ENCODE measurements around the gene DCLK3. TPM values are rescaled to one million over a fixed set of nuclear protein-coding genes. Genes with fewer than 3 reads are reported as not detected.

Gene DCLK3
- total and polyA plus RNA-seq, 2 of the 8 experiments (the other 6 are each of a cell fraction or from before 2014, with no cell fraction given) = 0.27 to 0.63 TPM

GRCh38 chr3:36804295-36805055, 40.1 kb upstream of the DCLK3 start:
- Histone ChIP-seq H3K9ac (replicated peaks in 1 of 4; ENCODE audit: extremely low read depth in 1 of 4, low read depth in 3 of 4, low read length in 3 of 4) (no peak overlapping the region), H3K4me2 (ENCODE audit: insufficient read depth in 1 of 2, low read depth in 2 of 2, low read length in 2 of 2) (no peak overlapping the region), H2BK15ac (ENCODE audit: low read length) (no peak overlapping the region)
- no peak for TF ChIP-seq CBX5 (IDR thresholded peaks at IDR 0.05; ENCODE audit: low read depth, low read length)
- TF ChIP-seq EP300 (IDR thresholded peaks at IDR 0.05; ENCODE audit: borderline replicate concordance in 1 of 2, low read depth in 2 of 2, low read length in 2 of 2) = no peak
- TF ChIP-seq NRF1 (IDR thresholded peaks at IDR 0.05; ENCODE audit: low read depth, low read length) = no peak
- TF ChIP-seq POU5F1 (IDR thresholded peaks at IDR 0.05; ENCODE audit: low read depth, low read length) = no peak
- TF ChIP-seq SP2 (IDR thresholded peaks at IDR 0.05; ENCODE audit: low read length) = no peak
- TF ChIP-seq RXRA (IDR thresholded peaks at IDR 0.05; ENCODE audit: insufficient read depth, low read depth, low read length) = no peak
- no peak for TF ChIP-seq POLR2A (IDR thresholded peaks at IDR 0.05; ENCODE audit: control extremely low read depth in 1 of 2, low read depth in 2 of 2, low read length in 2 of 2)
- TF ChIP-seq EZH2 (IDR thresholded peaks at IDR 0.05; ENCODE audit: low read depth, low read length, severe bottlenecking) = no peak
- TF ChIP-seq TAF1 (IDR thresholded peaks at IDR 0.05; ENCODE audit: low read depth, low read length) = no peak
- no peak for TF ChIP-seq SRF (IDR thresholded peaks at IDR 0.05; ENCODE audit: low read depth, low read length)
- TF ChIP-seq GTF2F1 (IDR thresholded peaks at IDR 0.05; ENCODE audit: borderline replicate concordance, low read depth, low read length) = no peak
- no peak for TF ChIP-seq TCF12 (IDR thresholded peaks at IDR 0.05; ENCODE audit: low read depth, low read length)
- no peak for TF ChIP-seq SUZ12 (IDR thresholded peaks at IDR 0.05; ENCODE audit: low read length)
- TF ChIP-seq CBX8 (IDR thresholded peaks at IDR 0.05; ENCODE audit: borderline replicate concordance, low read depth, low read length) = no peak

More at GRCh38 chr3:36804295-36805055, 40.1 kb upstream of the DCLK3 start:
- H4K5ac ChIP-seq (ENCODE audit: insufficient read length, low read depth, low read length) = no peak overlapping the region
- H2BK5ac ChIP-seq (ENCODE audit: low read depth, low read length) = no peak overlapping the region
- no peak overlapping the region for H2AFZ ChIP-seq (ENCODE audit: low read length)
- FAIRE-seq (peak; percentile 45), DNase-seq (ENCODE audit: low read depth in 1 of 2, low spot score in 2 of 2) (no peak)
- no peaks in the 10 kb centered on the region for H3K79me2 ChIP-seq (ENCODE audit: control insufficient read depth in 1 of 2, insufficient read depth in 2 of 2, low read length in 2 of 2)
- no peak overlapping the region for H3K18ac ChIP-seq (ENCODE audit: extremely low read depth, low read length)
- H4K91ac ChIP-seq (replicated peaks; ENCODE audit: insufficient read length, low read length) = no peak overlapping the region
- no peak overlapping the region for H2BK120ac ChIP-seq (replicated peaks; ENCODE audit: low read depth, low read length)
- no peaks in the 10 kb centered on the region for H3K23me2 ChIP-seq (ENCODE audit: low read depth, low read length)
- H4K20me1 ChIP-seq (replicated peaks in 1 of 2; ENCODE audit: control insufficient read depth in 1 of 2, insufficient read depth in 2 of 2, low read length in 2 of 2) = no peaks in the 10 kb centered on the region
- H3K4me3 ChIP-seq (ENCODE audit: extremely low read depth in 1 of 4, insufficient read depth in 2 of 4, low read depth in 3 of 4, low read length in 4 of 4) = no peak overlapping the region
- no peak overlapping the region for H2BK12ac ChIP-seq (ENCODE audit: low read depth, low read length)
- no peaks in the 10 kb centered on the region for H3K36me3 ChIP-seq (ENCODE audit: control insufficient read depth in 2 of 4, insufficient read depth in 4 of 4, low read length in 3 of 4)
- no peak overlapping the region for H3K23ac ChIP-seq (ENCODE audit: insufficient read length)
- no peak overlapping the region for H3K4ac ChIP-seq (replicated peaks; ENCODE audit: insufficient read length, low read depth, low read length)
- H3K27me3 ChIP-seq (replicated peaks in 1 of 4; ENCODE audit: control insufficient read depth in 3 of 4, extremely low read depth in 1 of 4, insufficient read depth in 3 of 4, low read length in 3 of 4) = no peaks in the 10 kb centered on the region
- no peak overlapping the region for H2AK5ac ChIP-seq (ENCODE audit: low read depth, low read length)
- H3K56ac ChIP-seq (replicated peaks; ENCODE audit: insufficient read length, low read depth, low read length) = no peak overlapping the region
- H3K9me3 ChIP-seq (ENCODE audit: insufficient read depth in 2 of 2, low read depth in 1 of 2, low read length in 1 of 2) = no peaks in the 10 kb centered on the region
- no peaks in the 10 kb centered on the region for H3K79me1 ChIP-seq (ENCODE audit: low read depth, low read length)
- CTCF ChIA-PET (ENCODE audit: partially characterized antibody) = interaction anchor here (1.0 to 7.4 kb wide), 7 partner anchors 9 to 154 kb away, joined by 3 to 60 read pairs (median 6); no protein-coding TSS in a partner anchor
- H4K8ac ChIP-seq (ENCODE audit: extremely low read depth, insufficient read depth, low read length) = no peak overlapping the region
- H3K4me1 ChIP-seq (replicated peaks in 1 of 4; ENCODE audit: control insufficient read depth in 3 of 4, insufficient read depth in 4 of 4, low read length in 3 of 4) = peaks cover 0 to 5% (median 2%) of the 10 kb centered on the region in 4 experiments; a peak in 3 of 7 replicates
- no peak overlapping the region for H3K27ac ChIP-seq (ENCODE audit: low read depth, low read length)
- no peak overlapping the region for H2BK20ac ChIP-seq (ENCODE audit: low read length)
- WGBS, 2 experiments (ENCODE audit: extremely low coverage in 1 of 2, insufficient coverage in 1 of 2, insufficient read length in 1 of 2, insufficient replicate concordance in 2 of 2, low coverage in 1 of 2, low lambda C conversion rate in 2 of 2, missing lambda C conversion rate in 1 of 2) = 89% methylated on average over 2 of the region's 2 CpGs; no CpG with 5 or more reads in 1 of the 2 experiments
- POLR2A ChIA-PET (ENCODE audit: partially characterized antibody) = no interaction called here
- no peak overlapping the region for H3K14ac ChIP-seq (ENCODE audit: insufficient read length)
